SU-DHL-6 (cell line): ENCODE results near the gene POLN.

Experiments used
- CTCF ChIP-seq: fragments of 200-600 bp; sonication (generic); IDR thresholded peaks from one replicate; pipeline ENCODE4 v1.5.1; 2017; ENCODE audit warnings: antibody characterized with exemption, mild to moderate bottlenecking, low read length, moderate library complexity; ENCODE audit not compliant: insufficient read depth, poor library complexity, severe bottlenecking
- EZH2phosphoT487 ChIP-seq: fragments of 200-600 bp; sonication (generic), shearing (Covaris generic); conservative IDR thresholded peaks from 2 replicates; pipeline ENCODE4 v1.6.1; 2018; ENCODE audit warnings: mild to moderate bottlenecking, antibody characterized with exemption, low read length, moderate library complexity, mixed read lengths

GRCh38 chr4:2251795-2252529, 10.0 kb upstream of the POLN start:
- TF ChIP-seq CTCF (no peak), EZH2phosphoT487 (no peak)
